IMR-90 (cell line): ENCODE results near the gene TOMM40. TPM values are rescaled to one million over a fixed set of nuclear protein-coding genes. Genes with fewer than 3 reads are reported as not detected.
"Not testable (repeated sequence)": the region's sequence is repeated elsewhere in the genome, so short reads cannot be mapped to it uniquely, and the experiment has no call there.

ENCODE experiments used
- ATAC-seq: fragments of 200-7000 bp; cut with Tn5 transposase; 2 replicates; pipeline ENCODE4 v1.9.1; 2020; ENCODE audit warnings: low read depth, mild to moderate bottlenecking, moderate library complexity
- BruUV-seq: library from RNA; stranded (reverse); fragments of 400-500 nt; replicated peaks from 2 replicates; lab custom pipeline; 2021; lab: Mats Ljungman, UMichigan
- CTCF ChIA-PET: fragments of 300-600 bp; formaldehyde crosslinking; extraction: SDS; loops from one replicate; lab custom pipeline; 2021; ENCODE audit warnings: antibody characterized with exemption; lab: Yijun Ruan, JAX
- POLR2A ChIA-PET: fragments of 300-600 bp; sonication (Branson Sonifier 250); formaldehyde crosslinking; loops from one replicate; lab custom pipeline; 2022; ENCODE audit warnings: antibody characterized with exemption; ENCODE audit not compliant: unreplicated experiment; lab: Charles Lee
- DNase-seq: peaks from one replicate; pipeline ENCODE4 v3.0.0; 2013
- H2AFZ ChIP-seq: replicated peaks from 2 replicates; pipeline ENCODE3; 2013; ENCODE audit warnings: low read length, mild to moderate bottlenecking; ENCODE audit not compliant: poor library complexity
- H2AK5ac ChIP-seq: 2 replicates; pipeline ENCODE4 v1.6.1; 2013; ENCODE audit warnings: low read depth, low read length, inconsistent platforms
- H2AK9ac ChIP-seq: replicated peaks from 2 replicates; pipeline ENCODE3; 2013; ENCODE audit warnings: mild to moderate bottlenecking, low read depth, low read length, moderate library complexity; ENCODE audit not compliant: poor library complexity
- H2BK120ac ChIP-seq: 2 replicates; pipeline ENCODE4 v1.6.1; 2013; ENCODE audit warnings: low read depth, low read length, inconsistent platforms
- H2BK15ac ChIP-seq: 3 replicates; pipeline ENCODE4 v1.6.1; 2013; ENCODE audit warnings: low read depth, low read length, inconsistent platforms
- H2BK20ac ChIP-seq: 2 replicates; pipeline ENCODE4 v1.6.1; 2013; ENCODE audit warnings: low read depth, mild to moderate bottlenecking, inconsistent platforms, low read length, moderate library complexity
- H2BK5ac ChIP-seq: 2 replicates; pipeline ENCODE4 v1.6.1; 2013; ENCODE audit warnings: mild to moderate bottlenecking, low read depth, low read length, inconsistent platforms; ENCODE audit not compliant: poor library complexity, severe bottlenecking
- H3K14ac ChIP-seq: replicated peaks from 2 replicates; pipeline ENCODE4 v1.6.1; 2013; ENCODE audit warnings: low read depth, low read length, inconsistent platforms
- H3K18ac ChIP-seq: 2 replicates; pipeline ENCODE4 v1.6.1; 2013; ENCODE audit warnings: low read depth, low read length, control low read depth
- H3K23ac ChIP-seq: 2 replicates; pipeline ENCODE4 v1.6.1; 2013; ENCODE audit warnings: low read depth, low read length, inconsistent platforms
- H3K27ac ChIP-seq: 2 replicates; pipeline ENCODE4 v1.5.1; 2013; ENCODE audit warnings: mild to moderate bottlenecking, control low read depth, low read length; ENCODE audit not compliant: insufficient read depth
- H3K27me3 ChIP-seq: 2 replicates; pipeline ENCODE4 v1.6.1; 2013; ENCODE audit warnings: low read length; ENCODE audit not compliant: control insufficient read depth, insufficient read depth
- H3K36me3 ChIP-seq: 2 replicates; pipeline ENCODE4 v1.6.1; 2013; ENCODE audit warnings: low read length, mixed read lengths; ENCODE audit not compliant: control insufficient read depth, insufficient read depth
- H3K4ac ChIP-seq: 2 replicates; pipeline ENCODE4 v1.6.1; 2013; ENCODE audit warnings: low read depth, low read length, inconsistent platforms
- H3K4me1 ChIP-seq: 2 replicates; pipeline ENCODE4 v1.6.1; 2013; ENCODE audit warnings: low read length, mixed read lengths; ENCODE audit not compliant: control insufficient read depth, insufficient read depth
- H3K4me2 ChIP-seq: 2 replicates; pipeline ENCODE4 v1.6.1; 2013; ENCODE audit warnings: low read depth, mild to moderate bottlenecking, control low read depth, low read length, moderate library complexity
- H3K4me3 ChIP-seq: 2 replicates; pipeline ENCODE4 v1.5.1; 2013; ENCODE audit warnings: low read depth, mild to moderate bottlenecking, control low read depth, low read length, moderate library complexity; ENCODE audit not compliant: insufficient read depth
- H3K56ac ChIP-seq: 2 replicates; pipeline ENCODE4 v1.6.1; 2013; ENCODE audit warnings: low read length, inconsistent platforms; ENCODE audit not compliant: insufficient read depth; ENCODE audit errors: extremely low read depth
- H3K79me1 ChIP-seq, 2 experiments: 2 replicates each; pipeline ENCODE4 v1.6.1; 2013; ENCODE audit warnings: low read length in 2 of 2, inconsistent platforms in 1 of 2, low read depth in 1 of 2
- H3K9ac ChIP-seq: 2 replicates; pipeline ENCODE4 v1.6.1; 2013; ENCODE audit warnings: low read depth, low read length, control low read depth
- H3K9me1 ChIP-seq: 2 replicates; pipeline ENCODE4 v1.6.1; 2013; ENCODE audit warnings: low read length, inconsistent platforms; ENCODE audit not compliant: insufficient read depth
- H3K9me3 ChIP-seq: 2 replicates; pipeline ENCODE4 v1.6.1; 2013; ENCODE audit warnings: low read length; ENCODE audit not compliant: control insufficient read depth, insufficient read depth
- H4K20me1 ChIP-seq: 2 replicates; pipeline ENCODE4 v1.6.1; 2013; ENCODE audit warnings: low read length, inconsistent platforms; ENCODE audit not compliant: insufficient read depth
- H4K5ac ChIP-seq: 2 replicates; pipeline ENCODE4 v1.6.1; 2013; ENCODE audit warnings: mild to moderate bottlenecking, low read depth, low read length, control low read depth
- H4K8ac ChIP-seq, 2 experiments: 2 replicates each; pipeline ENCODE4 v1.6.1; 2013; ENCODE audit warnings: low read depth in 2 of 2, low read length in 2 of 2, control low read depth in 1 of 2, inconsistent platforms in 1 of 2
- H4K91ac ChIP-seq: 2 replicates; pipeline ENCODE4 v1.6.1; 2013; ENCODE audit warnings: low read depth, low read length, inconsistent platforms; ENCODE audit not compliant: insufficient read depth
- FOS ChIP-seq: fragments of 150-350 bp; IDR thresholded peaks from 2 replicates; pipeline ENCODE4 v1.6.1; 2016; ENCODE audit warnings: low read depth, low read length
- MAFK ChIP-seq: IDR thresholded peaks from 2 replicates; pipeline ENCODE4 v1.6.1; 2012; ENCODE audit warnings: low read depth, low read length, improper control_type of control experiment
- NFE2L2 ChIP-seq: fragments of 150-350 bp; IDR thresholded peaks from 2 replicates; pipeline ENCODE4 v1.6.1; 2016; ENCODE audit warnings: low read depth, mild to moderate bottlenecking, low read length
- RCOR1 ChIP-seq: IDR thresholded peaks from 2 replicates; pipeline ENCODE4 v1.6.1; 2012; ENCODE audit warnings: mild to moderate bottlenecking, low read length, improper control_type of control experiment; ENCODE audit not compliant: insufficient replicate concordance
- RFX5 ChIP-seq: IDR thresholded peaks from 2 replicates; pipeline ENCODE4 v1.8.0; 2012; ENCODE audit warnings: low read depth, mild to moderate bottlenecking, low read length, moderate library complexity
- WGBS, 2 experiments: methylation state at CpG; one replicate each; pipeline versions ENCODE4 v1.1.5 to v1.1.7; 2013; ENCODE audit warnings: missing lambda C conversion rate in 2 of 2; ENCODE audit not compliant: insufficient read length in 1 of 2; ENCODE audit errors: extremely low coverage in 2 of 2; 5-methylcytosine and 5-hydroxymethylcytosine counted together
- dilution Hi-C: fragments of 300-500 bp; cut with HindIII; formaldehyde crosslinking; loops from one replicate; pipeline ENCODE4 v1.14.3; 2018; ENCODE audit warnings: low sequenced_read_pairs; ENCODE audit not compliant: unreplicated experiment
- in situ Hi-C: fragments of 300-500 bp; cut with MboI; formaldehyde crosslinking; loops from 3 replicates; pipeline ENCODE4 v1.14.3; 2019; ENCODE audit warnings: low sequenced_read_pairs, inconsistent platforms, mixed read lengths
- intact Hi-C: fragments of 100-400 bp; cut with micrococcal nuclease; formaldehyde crosslinking; loops from 2 replicates; pipeline ENCODE4 v1.10.0; 2022
- polyA plus RNA-seq, 3 experiments: library from polyadenylated mRNA; depleted of rRNA; stranded (reverse); fragments of >200 nt; gene quantifications; 2 replicates each; pipeline ENCODE4 v1.2.3, GENCODE V29; 2012; ENCODE audit warnings: low replicate concordance in 1 of 3
- total RNA-seq: library from RNA; depleted of rRNA; stranded (reverse); fragments of >200 nt; gene quantifications from 2 replicates; pipeline ENCODE4 v1.2.3, GENCODE V29; 2012

TOMM40 gene
- total and polyA plus RNA-seq, 2 of the 4 experiments (the other 2 are of a cell fraction) = 54.8 to 62.6 TPM

DNA sequence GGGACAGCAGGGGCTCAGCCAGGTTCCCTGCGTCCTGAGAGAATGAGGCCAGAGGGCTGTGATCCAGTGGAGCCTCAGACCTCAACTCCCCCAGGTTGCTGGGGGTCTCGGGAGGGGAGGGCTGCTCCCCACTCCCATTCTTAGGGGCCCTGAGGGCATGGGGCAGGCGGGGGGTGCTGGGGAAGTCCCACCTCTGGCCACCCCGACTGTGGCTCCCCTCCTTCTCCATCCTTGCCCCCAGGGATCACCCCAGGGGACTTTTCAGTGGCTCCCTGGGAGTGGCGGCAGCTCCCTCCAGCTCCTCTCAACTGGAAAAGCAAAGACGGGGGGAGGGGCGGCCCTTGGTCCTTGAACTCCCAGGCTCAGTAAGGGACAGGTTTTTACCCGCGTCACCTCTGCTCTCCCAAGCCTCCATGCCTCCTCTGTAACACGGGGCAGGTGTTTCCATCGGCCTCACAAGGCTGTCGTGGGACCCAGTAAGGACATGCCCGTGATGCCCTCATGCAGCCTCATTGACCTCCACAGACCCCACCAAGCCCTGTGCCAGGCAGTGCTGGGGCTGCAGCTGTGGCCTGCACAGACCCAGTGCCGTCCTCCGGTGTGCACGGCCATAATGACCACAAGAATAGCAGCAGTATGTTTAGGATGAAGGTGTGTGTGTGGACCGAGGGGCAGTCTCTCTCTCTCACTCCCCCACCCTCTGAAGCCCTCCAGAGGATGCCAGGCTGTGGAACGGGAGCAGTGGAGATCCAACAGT, 11.6 kb upstream of the TOMM40 start (continued):
- no peak for TF ChIP-seq MAFK

DNA sequence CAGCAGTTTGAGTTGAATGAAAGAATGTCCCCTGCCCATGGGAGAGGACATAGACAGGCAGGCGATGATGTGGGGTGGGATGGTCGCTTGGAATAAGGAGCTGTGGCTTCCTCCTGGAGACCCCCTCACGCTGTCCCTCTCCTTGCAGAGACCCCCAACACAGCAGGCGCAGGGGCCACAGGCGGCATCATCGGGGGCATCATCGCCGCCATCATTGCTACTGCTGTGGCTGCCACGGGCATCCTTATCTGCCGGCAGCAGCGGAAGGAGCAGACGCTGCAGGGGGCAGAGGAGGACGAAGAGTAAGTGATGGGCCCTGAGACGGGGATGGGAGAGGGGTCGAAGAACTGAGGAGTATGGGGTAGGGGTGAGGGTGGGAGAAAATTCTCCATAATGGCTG, 9.0 kb upstream of the TOMM40 start:
- BruUV-seq = no TSS peak
- dilution Hi-C loops (no loop called here), in situ Hi-C loops (no loop called here), intact Hi-C loops (no loop called here)
- Histone ChIP-seq H3K23ac (no peak overlapping the region), H3K9ac (no peak overlapping the region), H3K9me3 (no peaks in the 10 kb centered on the region), H3K27ac (no peak overlapping the region), H2BK15ac (no peak overlapping the region), H2AK5ac (no peak overlapping the region), H3K18ac (no peak overlapping the region), H2BK5ac (no peak overlapping the region), H3K4ac (no peak overlapping the region), H3K56ac (no peak overlapping the region), H4K5ac (no peak overlapping the region), H2AFZ (no peak overlapping the region), H4K8ac (no peak overlapping the region), H3K79me1 (peaks cover 12 to 45% of the 10 kb centered on the region in 2 experiments), H3K27me3 (no peaks in the 10 kb centered on the region), H3K9me1 (peaks cover 8% of the 10 kb centered on the region; the same call in 1 of the 2 replicates), H2BK20ac (no peak overlapping the region), H3K14ac (no peak overlapping the region), H2BK120ac (no peak overlapping the region), H4K20me1 (no peaks in the 10 kb centered on the region; the same call in 1 of the 2 replicates), H4K91ac (no peak overlapping the region), H3K4me2 (no peak overlapping the region), H2AK9ac (no peak overlapping the region), H3K4me1 (0 out of 2 replicates have a peak, but pooled peaks cover 1% of the 10 kb centered on the region), H3K4me3 (no peak overlapping the region), H3K36me3 (peaks cover 55% of the 10 kb centered on the region)
- TF ChIP-seq RFX5 (no peak), NFE2L2 (no peak), RCOR1 (no peak), FOS (no peak)
- DNase-seq = no peak
- no CpG with 5 or more reads among the region's 15 CpGs for WGBS, 2 experiments
- POLR2A ChIA-PET = no interaction called here
- no peak for ATAC-seq
- CTCF ChIA-PET = no interaction called here

- H2BK20ac ChIP-seq, POLR2A ChIA-PET, in situ Hi-C loops, H2BK15ac ChIP-seq, H3K23ac ChIP-seq, H3K4ac ChIP-seq, H2BK120ac ChIP-seq, H3K18ac ChIP-seq, BruUV-seq, H3K56ac ChIP-seq, H3K27me3 ChIP-seq, H3K4me3 ChIP-seq, H4K5ac ChIP-seq, H3K9me1 ChIP-seq, H3K4me2 ChIP-seq, H3K4me1 ChIP-seq, H2AFZ ChIP-seq, H4K20me1 ChIP-seq, intact Hi-C loops, dilution Hi-C loops, CTCF ChIA-PET, H3K9me3 ChIP-seq, H2BK5ac ChIP-seq, H3K9ac ChIP-seq, H3K27ac ChIP-seq, H2AK9ac ChIP-seq, H4K91ac ChIP-seq, H3K14ac ChIP-seq, H2AK5ac ChIP-seq, ATAC-seq, H4K8ac ChIP-seq, DNase-seq: not testable (repeated sequence)
- peaks cover 51% of the 10 kb centered on the region for H3K36me3 ChIP-seq
- WGBS, 2 experiments = 91% methylated on average over 4 of the region's 19 CpGs; no CpG with 5 or more reads in 1 of the 2 experiments
- H3K79me1 ChIP-seq = peaks cover 8 to 39% of the 10 kb centered on the region in 2 experiments
Measured at GRCh38 chr19:44882619-44883397, 8.2 kb upstream of the TOMM40 start.
